Common myeloid progenitor, CD34-positive (primary cell): ENCODE measurements around the gene BHLHE40.

ENCODE experiments used
- CTCF ChIA-PET: fragments of 350-600 bp; sonication (Branson Sonifier 250); formaldehyde crosslinking; loops from one replicate; lab custom pipeline; 2021; ENCODE audit warnings: antibody characterized with exemption; lab: Charles Lee
- POLR2A ChIA-PET: fragments of 350-600 bp; sonication (Branson Sonifier 250); formaldehyde crosslinking; loops from one replicate; lab custom pipeline; 2021; ENCODE audit warnings: antibody characterized with exemption; lab: Charles Lee
- DNase-seq, 3 donors: peaks; one replicate each; pipeline versions ENCODE4 v3.0.0 to v3.0.0-alpha.2; 2013
- H3K27ac ChIP-seq, 2 experiments: 1 replicate in 1 of 2; 2 replicates in 1 of 2; pipeline ENCODE4 v1.7.0; 2013; ENCODE audit warnings: inconsistent platforms in 2 of 2, low read length in 2 of 2, mild to moderate bottlenecking in 2 of 2, low read depth in 1 of 2, moderate library complexity in 1 of 2; ENCODE audit not compliant: severe bottlenecking in 2 of 2, insufficient read depth in 1 of 2, poor library complexity in 1 of 2
- H3K27me3 ChIP-seq, 5 experiments: replicated peaks in 2 of 5; 1 replicate in 3 of 5; 2 replicates in 2 of 5; pipeline versions ENCODE4 v1.6.1 to v1.7.0; 2013; ENCODE audit warnings: low read length in 4 of 5, mild to moderate bottlenecking in 2 of 5, moderate library complexity in 2 of 5, inconsistent platforms in 1 of 5; ENCODE audit not compliant: insufficient read depth in 5 of 5, control insufficient read depth in 4 of 5
- H3K36me3 ChIP-seq, 4 experiments: 1 replicate in 2 of 4; 2 replicates in 2 of 4; pipeline versions ENCODE4 v1.6.1 to v1.7.0; 2013; ENCODE audit warnings: low read length in 3 of 4, control low read depth in 1 of 4, mild to moderate bottlenecking in 1 of 4; ENCODE audit not compliant: control insufficient read depth in 4 of 4, insufficient read depth in 4 of 4
- H3K4me1 ChIP-seq, 4 experiments: 1 replicate in 3 of 4; 2 replicates in 1 of 4; pipeline versions ENCODE4 v1.6.1 to v1.7.1; 2013; ENCODE audit warnings: low read length in 3 of 4, mild to moderate bottlenecking in 3 of 4, control low read depth in 1 of 4, inconsistent platforms in 1 of 4, moderate library complexity in 1 of 4; ENCODE audit not compliant: control insufficient read depth in 4 of 4, insufficient read depth in 4 of 4; ENCODE audit errors: control extremely low read depth in 1 of 4
- H3K4me3 ChIP-seq, 7 experiments: 1 replicate in 4 of 7; 2 replicates in 3 of 7; pipeline versions ENCODE4 v1.5.1 to v1.7.0; 2013; ENCODE audit warnings: mild to moderate bottlenecking in 7 of 7, low read length in 6 of 7, moderate library complexity in 6 of 7, inconsistent platforms in 2 of 7, low read depth in 2 of 7, control low read depth in 1 of 7; ENCODE audit not compliant: insufficient read depth in 4 of 7, control insufficient read depth in 1 of 7; ENCODE audit errors: extremely low read depth in 1 of 7
- H3K9me3 ChIP-seq, 5 experiments: 1 replicate in 4 of 5; 2 replicates in 1 of 5; pipeline versions ENCODE4 v1.6.1 to v1.7.1; 2013; ENCODE audit warnings: low read length in 4 of 5, mild to moderate bottlenecking in 2 of 5, inconsistent platforms in 1 of 5, low read depth in 1 of 5, moderate library complexity in 1 of 5; ENCODE audit not compliant: control insufficient read depth in 4 of 5, insufficient read depth in 2 of 5; ENCODE audit errors: control extremely low read depth in 1 of 5
- WGBS: methylation state at CpG from one replicate; pipeline ENCODE4 v1.1.5; 2013; ENCODE audit not compliant: insufficient coverage; 5-methylcytosine and 5-hydroxymethylcytosine counted together

BHLHE40 gene

DNA sequence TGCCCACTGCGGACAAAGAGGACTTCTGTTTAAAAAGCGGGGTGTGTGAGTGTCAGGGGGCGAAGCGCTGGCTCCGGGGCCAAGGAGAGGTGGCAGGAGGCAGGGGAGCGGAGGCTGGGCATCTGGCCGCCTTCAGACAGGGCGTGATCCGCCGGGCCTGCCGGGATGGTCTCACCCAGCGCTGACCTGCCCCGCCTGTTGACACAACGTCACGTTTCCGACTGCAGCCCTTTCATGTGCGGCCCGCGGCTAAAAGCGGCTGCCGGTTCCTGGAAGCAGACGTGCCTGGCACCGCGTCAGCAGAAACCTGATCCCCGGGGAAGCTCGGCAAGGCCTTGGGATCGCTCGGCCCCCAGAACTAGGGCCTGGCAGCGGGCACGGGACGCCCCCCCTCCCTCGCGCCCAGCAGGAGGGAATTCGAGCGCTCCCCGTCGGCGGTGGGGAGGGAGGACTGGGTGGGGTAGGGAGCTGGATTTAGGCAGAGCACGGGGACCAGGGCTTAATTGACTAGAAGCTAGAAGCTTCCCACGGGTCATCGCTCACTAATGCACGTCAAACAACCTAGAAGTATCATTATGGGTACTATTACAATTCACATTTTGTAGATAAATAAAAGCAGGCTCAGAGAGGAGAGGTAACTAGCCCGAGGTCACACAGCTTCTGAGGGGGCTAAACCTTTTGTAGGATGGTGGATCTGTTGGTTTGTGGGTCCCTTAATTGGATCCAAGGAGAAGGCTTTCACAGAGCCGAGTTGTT lies 7.7 kb downstream of the BHLHE40 start:
- peak; percentile 56 to 71 (median 58) for DNase-seq
- peaks cover 0 to 38% (median 20%) of the 10 kb centered on the region in 4 experiments for H3K36me3 ChIP-seq
- ChIA-PET POLR2A (interaction anchor here (0.9 to 3.2 kb wide), 8 partner anchors 15 to 223 kb away, joined by 3 to 16 read pairs (median 8); no protein-coding TSS in a partner anchor), CTCF (interaction anchor here (1.0 to 11.2 kb wide), 9 partner anchors 16 to 275 kb away, joined by 3 to 135 read pairs (median 4); no protein-coding TSS in a partner anchor)
- 0% methylated on average over 28 of the region's 44 CpGs for WGBS
- H3K27ac ChIP-seq: peak overlapping the region in 1 of 2 experiments; percentile 88
- H3K4me1 ChIP-seq: peaks cover 13 to 71% (median 52%) of the 10 kb centered on the region in 4 experiments
- H3K4me3 ChIP-seq: peak overlapping the region; percentile 38 to 80 (median 63)
- H3K27me3 ChIP-seq: no peaks in the 10 kb centered on the region
- no peaks in the 10 kb centered on the region for H3K9me3 ChIP-seq

DNA sequence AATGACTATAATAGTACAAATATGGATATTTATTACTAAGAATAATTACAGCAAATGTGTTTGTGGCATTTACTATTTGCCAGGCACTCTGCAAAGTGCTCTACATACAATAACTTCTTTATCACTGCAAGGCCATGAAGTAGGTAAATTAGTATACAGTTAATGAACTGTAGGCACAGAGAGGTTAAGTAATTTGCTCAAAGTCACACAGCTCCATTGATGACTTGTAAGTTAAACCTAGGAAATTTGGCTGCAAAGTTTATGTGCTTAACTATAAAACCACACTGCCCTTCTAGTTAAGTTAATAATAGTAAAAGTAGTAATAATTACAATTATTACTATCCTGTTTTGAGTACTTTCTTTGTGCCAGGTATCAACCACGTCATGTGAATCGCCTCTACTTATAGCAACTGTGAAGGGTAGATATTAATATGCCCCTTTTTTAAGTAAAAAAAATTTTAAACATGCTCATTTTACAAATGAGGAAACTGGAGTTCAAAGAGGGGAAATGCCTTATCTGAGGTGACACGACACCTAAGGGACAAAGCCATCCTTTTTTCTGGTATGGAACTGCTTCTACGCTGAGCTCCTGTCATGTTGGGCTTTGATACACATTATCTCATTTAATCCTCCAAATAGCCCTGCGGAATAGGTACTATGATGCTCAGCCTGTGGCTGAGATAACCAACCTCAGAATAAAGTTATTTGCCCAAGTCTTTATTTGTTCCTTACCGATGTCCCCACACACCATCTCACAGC lies 8.5 kb downstream of the BHLHE40 start:
- peak; percentile 49 to 84 (median 73) for DNase-seq
- peaks cover 0 to 31% (median 15%) of the 10 kb centered on the region in 4 experiments for H3K36me3 ChIP-seq
- CTCF ChIA-PET: interaction anchor here (1.0 to 11.2 kb wide), 10 partner anchors 15 to 276 kb away, joined by 3 to 135 read pairs (median 4); no protein-coding TSS in a partner anchor
- peak overlapping the region in 1 of 2 experiments; percentile 75 for H3K27ac ChIP-seq
- peaks cover 13 to 63% (median 47%) of the 10 kb centered on the region in 4 experiments for H3K4me1 ChIP-seq
- WGBS: 0% methylated on average over 1 of the region's 6 CpGs
- peak overlapping the region in 4 of 7 experiments; percentile 63 to 80 (median 67) for H3K4me3 ChIP-seq
- POLR2A ChIA-PET: interaction anchor here (1.1 to 3.2 kb wide), 4 partner anchors 14 to 224 kb away, joined by 3 to 16 read pairs (median 10); no protein-coding TSS in a partner anchor
- H3K9me3 ChIP-seq: no peaks in the 10 kb centered on the region
- H3K27me3 ChIP-seq: no peaks in the 10 kb centered on the region

- no peaks in the 10 kb centered on the region for H3K27me3 ChIP-seq
- DNase-seq: no peak
- peak overlapping the region in 1 of 2 experiments; percentile 75 for H3K27ac ChIP-seq
- WGBS: 100% methylated on average over 4 of the region's 13 CpGs
- H3K9me3 ChIP-seq: no peaks in the 10 kb centered on the region
- peaks cover 0 to 16% (median 2%) of the 10 kb centered on the region in 4 experiments for H3K36me3 ChIP-seq
- ChIA-PET POLR2A (no interaction called here), CTCF (interaction anchor here (0.6 to 11.2 kb wide), 5 partner anchors 14 to 269 kb away, joined by 3 to 135 read pairs (median 3); no protein-coding TSS in a partner anchor)
- peaks cover 13 to 48% (median 32%) of the 10 kb centered on the region in 4 experiments for H3K4me1 ChIP-seq
- no peak overlapping the region for H3K4me3 ChIP-seq
Observed at GRCh38 chr3:4988983-4989834, 10.0 kb downstream of the BHLHE40 start.

DNA sequence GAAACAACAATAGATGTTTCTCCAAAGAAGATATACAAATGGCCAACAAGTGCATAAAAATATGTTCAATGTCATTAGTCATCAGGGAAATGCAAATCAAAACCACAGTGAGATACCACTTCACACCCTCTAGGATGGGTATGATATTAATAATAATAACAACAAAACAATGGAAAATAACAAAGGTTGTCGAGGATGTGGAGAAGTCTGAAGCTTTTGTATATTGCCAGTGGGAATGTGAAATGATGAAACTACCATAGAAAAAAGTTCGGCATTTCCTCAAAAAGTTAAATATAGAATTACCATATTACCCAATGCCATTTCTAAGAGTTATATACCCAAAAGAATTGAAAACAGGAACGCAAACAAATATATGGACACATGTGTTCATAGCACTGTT lies 10.8 kb downstream of the BHLHE40 start:
- WGBS: no CpG with 5 or more reads among the region's 3 CpGs
- ChIA-PET POLR2A (no interaction called here), CTCF (no interaction called here)
- peaks cover 0 to 10% (median 0%) of the 10 kb centered on the region in 4 experiments for H3K36me3 ChIP-seq
- H3K4me3 ChIP-seq: no peak overlapping the region
- H3K27me3 ChIP-seq: no peaks in the 10 kb centered on the region
- H3K4me1 ChIP-seq: peaks cover 8 to 46% (median 29%) of the 10 kb centered on the region in 4 experiments
- H3K27ac ChIP-seq: no peak overlapping the region
- H3K9me3 ChIP-seq: no peaks in the 10 kb centered on the region
- DNase-seq: no peak

DNA sequence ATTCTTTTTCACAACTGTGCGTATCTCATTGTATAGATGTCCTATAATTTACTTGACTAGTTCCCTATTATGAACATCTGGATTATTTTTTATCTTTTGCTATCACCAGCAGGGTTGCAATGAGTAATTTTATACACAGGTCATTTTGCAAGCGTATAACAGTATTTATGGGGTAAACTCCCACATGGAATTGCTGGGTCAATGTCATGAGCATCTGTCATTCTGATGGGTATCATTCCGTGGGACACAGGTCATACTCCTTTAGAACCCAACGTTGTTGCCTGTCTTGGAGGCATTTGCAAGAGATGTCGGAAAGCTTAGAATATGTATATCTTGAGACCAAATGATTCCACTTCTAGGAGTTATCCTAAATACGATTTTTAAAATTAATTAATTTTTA lies 12.9 kb downstream of the BHLHE40 start:
- Histone ChIP-seq H3K4me1 (peaks cover 8 to 41% (median 17%) of the 10 kb centered on the region in 4 experiments), H3K27ac (no peak overlapping the region), H3K27me3 (no peaks in the 10 kb centered on the region), H3K36me3 (no peaks in the 10 kb centered on the region), H3K9me3 (no peaks in the 10 kb centered on the region), H3K4me3 (no peak overlapping the region)
- WGBS: 100% methylated on average over 3 of the region's 6 CpGs
- no peak for DNase-seq
- ChIA-PET POLR2A (no interaction called here), CTCF (interaction anchor here (1.1 to 1.6 kb wide), 2 partner anchors 29 to 51 kb away, joined by 3 to 6 read pairs; no protein-coding TSS in a partner anchor)
